ENCODE results near the gene GNA14.
"Not testable (repeated sequence)": the region's sequence is repeated elsewhere in the genome, so short reads cannot be mapped to it uniquely, and the experiment has no call there.

The GNA14 gene

GRCh38 chr9:77648234-77649108 lies at the start of gene GNA14:
Gene GNA14, minus strand, starts transcription at chr9:77648322. Its CDS starts 529 bp downstream, at chr9:77647793.
- DNase-seq (ENCODE audit: low read depth), result no peak

GRCh38 chr9:77697238-77697984 lies 49.3 kb upstream of the GNA14 start:
- DNase-seq (ENCODE audit: low read depth), result no peak

DNA sequence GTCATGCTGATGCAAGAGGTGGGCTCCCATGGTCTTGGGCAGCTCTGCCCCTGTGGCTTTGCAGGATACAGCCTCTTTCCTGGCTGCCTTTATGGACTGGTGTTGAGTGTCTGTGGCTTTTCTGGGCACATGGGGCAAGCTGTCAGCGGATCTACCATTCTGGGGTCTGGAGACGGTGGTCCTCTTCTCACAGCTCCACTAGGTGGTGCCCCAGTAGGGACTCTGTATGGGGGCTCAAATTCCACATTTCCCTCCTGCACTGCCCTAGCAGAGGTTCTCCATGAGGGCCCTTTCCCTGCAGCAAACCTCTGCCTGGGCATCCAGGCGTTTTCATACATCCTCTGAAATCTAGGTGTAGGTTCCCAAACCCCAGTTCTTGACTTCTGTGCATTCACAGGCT lies 42.6 kb upstream of the GNA14 start:
- not testable (repeated sequence) for DNase-seq (ENCODE audit: low read depth)

- not testable (repeated sequence) for DNase-seq (ENCODE audit: low read depth)
These were observed 42.0 kb upstream of the GNA14 start for GRCh38 chr9:77690119-77690518.

DNA sequence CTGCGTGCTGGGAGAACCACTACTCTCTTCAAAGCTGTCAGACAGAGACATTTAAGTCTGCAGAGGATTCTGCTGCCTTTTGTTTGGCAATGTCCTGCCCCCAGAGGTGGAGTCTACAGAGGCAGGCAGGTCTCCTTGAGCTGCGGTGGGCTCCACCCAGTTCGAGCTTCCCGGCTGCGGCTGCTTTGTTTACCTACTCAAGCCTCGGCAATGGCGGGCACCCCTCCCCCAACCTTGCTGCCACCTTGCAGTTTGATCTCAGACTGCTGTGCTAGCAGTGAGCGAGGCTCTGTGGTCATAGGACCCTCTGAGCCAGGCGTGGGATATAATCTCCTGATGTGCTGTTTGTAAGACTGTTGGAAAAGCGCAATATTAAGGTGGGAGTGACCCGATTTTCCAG lies 39.6 kb upstream of the GNA14 start:
- DNase-seq (ENCODE audit: low read depth), result not testable (repeated sequence)

GRCh38 chr9:77680581-77680980 lies 32.5 kb upstream of the GNA14 start:
- DNase-seq (ENCODE audit: low read depth), result no peak

DNA sequence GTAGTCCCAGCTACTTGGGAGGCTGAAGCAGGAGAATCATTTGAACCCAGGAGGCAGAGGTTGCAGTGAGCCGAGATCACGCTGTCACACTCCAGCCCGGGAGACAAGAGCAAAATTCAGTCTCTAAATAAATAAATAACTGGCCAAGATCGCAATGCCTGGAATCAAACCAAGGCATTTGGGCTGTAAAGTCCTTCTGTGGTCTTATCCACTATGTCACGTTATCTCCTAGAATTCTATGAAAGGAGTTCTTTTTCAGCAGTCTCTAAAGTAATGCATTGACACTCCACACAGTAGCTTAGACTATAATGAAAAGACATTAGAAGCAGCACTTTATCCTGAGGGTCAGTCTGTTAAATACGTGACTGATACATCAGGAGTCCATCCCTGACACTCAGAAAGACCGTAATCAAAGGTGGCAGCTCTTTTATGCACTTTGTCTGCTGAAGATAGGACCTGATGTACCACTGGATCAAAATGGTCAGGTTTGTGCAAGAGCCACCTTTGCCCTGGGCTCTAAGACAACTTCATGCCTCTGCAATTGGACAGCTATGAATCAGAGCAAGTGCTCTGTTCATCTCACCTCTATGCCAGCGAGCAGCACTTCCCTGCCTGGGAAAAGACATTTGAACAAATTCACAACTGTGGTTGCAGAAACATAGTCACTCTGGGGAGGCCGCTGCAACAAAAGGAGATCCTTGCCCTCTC lies 31.7 kb upstream of the GNA14 start:
- DNase-seq (ENCODE audit: low read depth), result no peak

DNA sequence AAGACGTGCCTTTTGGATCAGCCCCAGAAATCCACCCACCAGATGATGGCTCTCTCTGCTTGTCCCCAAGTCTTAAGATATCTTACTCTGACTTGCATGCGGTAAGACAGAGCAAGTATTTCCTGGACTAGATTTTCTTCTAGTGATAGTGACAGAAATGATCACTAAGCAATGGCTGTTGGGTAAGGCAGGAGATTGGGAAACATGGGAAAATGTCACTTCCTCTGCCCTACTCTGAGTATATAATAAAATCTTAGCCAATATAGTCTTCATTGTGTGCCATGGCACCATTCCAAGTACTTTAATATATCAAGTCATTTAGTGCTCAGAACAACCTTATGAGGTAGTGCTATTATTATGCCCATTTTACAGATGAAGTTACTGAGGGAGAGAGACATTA lies 31.0 kb upstream of the GNA14 start:
- no peak for DNase-seq (ENCODE audit: low read depth)

DNA sequence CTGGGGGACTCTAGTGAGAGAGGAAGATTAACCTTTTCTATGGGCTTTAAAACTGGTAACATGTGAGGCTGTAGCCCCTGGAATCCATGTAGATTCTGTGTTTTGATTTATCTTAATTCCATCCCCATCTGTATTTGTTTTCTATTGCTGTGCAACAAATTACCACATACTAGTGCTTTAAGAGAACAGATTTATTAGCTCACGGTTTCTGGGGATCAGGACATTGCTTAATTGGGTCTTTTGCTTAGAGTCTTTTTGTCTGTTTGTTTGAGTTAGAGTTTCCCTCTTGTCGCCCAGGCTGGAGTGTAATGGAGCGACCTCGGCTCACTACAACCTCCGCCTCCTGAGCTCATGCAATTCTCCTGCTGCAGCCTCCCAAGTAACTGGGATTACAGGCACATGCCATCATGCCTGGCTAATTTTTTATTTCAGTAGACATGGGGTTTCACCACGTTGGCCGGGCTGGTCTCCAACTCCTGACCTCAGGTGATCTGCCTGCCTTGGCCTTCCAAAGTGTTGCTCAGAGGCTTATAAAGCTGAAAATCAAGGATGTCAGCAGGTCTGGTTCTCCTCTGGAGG lies 29.9 kb upstream of the GNA14 start:
- no peak for DNase-seq (ENCODE audit: low read depth)

DNA sequence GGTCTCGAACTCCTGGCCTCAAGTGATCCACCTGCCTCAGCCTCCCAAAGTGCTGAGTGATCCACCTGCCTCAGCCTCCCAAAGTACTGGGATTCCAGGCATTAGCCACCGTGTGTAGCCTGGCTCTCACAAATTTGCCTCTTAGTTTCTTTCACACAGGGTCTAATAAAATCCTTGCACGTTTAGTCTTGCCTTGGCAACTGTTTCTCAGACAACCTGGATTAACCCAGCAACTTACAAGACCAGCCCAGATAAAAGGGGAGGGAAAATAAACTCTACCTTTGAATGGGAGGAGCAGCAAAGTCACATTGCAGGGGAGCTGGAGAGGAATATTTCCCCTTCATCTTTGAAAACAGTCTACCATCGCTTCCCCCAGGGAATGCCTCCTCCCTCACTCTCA lies 29.3 kb upstream of the GNA14 start:
- DNase-seq (ENCODE audit: low read depth), result no peak

DNA sequence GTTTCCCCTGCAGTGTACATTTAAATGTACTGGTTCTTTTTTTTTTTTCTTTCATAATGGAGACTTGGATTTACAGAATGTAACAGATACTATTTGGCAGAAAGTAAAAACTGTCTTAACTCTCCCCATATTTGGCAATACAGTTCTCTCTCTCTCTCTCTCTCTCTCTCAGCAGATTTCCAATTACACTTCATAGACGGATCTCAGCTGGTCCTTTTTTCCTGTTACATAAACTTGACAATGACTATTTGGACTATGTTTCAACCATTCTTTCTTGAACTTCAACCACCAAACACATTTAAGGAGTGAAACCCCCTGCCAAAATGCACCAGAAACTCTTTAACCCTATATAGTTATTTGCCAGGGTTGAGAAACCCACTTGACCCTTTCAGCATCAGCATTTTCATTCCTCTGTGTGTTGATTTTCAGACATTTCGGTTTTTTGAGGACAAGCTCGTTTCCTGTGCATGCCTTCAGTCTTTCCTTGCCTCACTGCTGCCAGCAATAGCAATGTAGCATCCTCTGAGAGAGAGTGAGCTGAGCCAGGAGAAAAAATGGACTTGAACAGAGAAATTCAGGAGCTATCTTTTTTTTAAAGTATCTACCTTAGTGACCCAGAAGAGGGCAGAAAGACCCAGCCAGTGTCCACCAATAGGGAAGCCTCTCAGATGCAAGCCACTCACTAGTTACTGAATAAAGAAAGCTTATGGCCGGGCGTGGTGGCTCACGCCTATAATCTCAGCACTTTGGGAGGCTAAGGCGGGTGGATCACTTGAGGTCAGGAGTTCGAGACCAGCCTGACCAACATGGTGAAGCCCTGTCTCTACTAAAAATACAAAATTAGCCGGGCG lies 26.0 kb upstream of the GNA14 start:
- DNase-seq (ENCODE audit: low read depth), result no peak

- DNase-seq (ENCODE audit: low read depth), result no peak
These were observed 24.1 kb upstream of the GNA14 start for GRCh38 chr9:77672183-77672582.

DNA sequence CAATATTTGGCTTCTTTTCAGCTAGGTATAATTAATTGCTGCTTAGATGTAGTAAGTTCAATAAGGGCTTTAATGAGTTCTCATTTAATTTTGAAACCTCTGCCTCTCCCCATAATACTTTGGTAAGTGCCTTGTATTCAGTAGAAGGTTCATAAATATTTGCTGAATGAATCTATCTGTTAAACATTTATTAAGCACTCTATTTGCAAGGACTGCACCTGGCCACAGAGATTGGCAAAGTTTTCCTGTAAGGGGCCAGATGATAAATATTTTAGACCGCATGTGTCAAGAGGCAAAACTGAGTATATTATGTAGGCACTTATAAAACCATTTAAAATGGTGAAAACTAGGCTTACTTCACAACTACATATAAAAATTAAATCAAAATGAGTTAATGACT lies 19.0 kb upstream of the GNA14 start:
- DNase-seq (ENCODE audit: low read depth), result no peak

DNA sequence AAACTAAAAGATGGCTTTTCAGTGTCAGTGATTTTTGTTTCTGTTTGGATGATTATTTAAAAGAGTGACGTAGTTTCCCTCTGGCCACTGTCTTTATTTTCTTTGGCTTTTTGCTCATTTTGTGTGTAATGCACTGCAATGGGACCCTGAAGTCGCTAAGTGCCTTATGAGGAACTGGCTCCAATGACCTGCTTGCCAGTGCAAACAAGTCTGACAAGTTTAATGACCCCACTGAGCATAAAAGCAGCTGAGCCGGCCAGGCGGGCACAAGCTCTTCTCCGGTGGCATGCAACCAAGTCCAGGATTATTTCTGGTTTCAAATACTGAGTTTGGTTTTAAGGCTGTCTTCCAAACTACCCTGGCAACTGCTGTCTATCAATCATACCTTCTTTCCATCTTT lies 15.6 kb upstream of the GNA14 start:
- no peak for DNase-seq (ENCODE audit: low read depth)

- DNase-seq (ENCODE audit: low read depth), result no peak
These were observed 13.5 kb upstream of the GNA14 start for GRCh38 chr9:77661566-77662085.

DNA sequence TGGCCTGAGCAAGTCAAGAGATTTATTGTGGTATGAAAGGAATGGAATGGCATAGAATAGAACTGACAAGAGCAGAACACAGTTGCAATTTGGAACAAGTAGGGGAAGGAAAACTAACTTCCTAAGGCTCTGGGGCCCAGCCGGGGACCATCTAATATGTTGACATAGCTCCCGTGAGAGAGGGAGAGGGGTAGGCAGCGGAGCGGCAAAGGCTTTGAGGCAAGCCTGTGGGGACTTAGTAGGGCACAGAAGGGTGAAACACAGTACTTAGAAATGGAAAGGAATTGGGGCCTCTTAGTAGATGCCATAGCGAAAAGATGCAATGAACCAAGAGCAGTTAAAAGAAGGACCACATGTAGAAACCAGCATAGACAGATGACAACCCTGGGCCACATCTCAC lies 11.8 kb upstream of the GNA14 start:
- no peak for DNase-seq (ENCODE audit: low read depth)

DNA sequence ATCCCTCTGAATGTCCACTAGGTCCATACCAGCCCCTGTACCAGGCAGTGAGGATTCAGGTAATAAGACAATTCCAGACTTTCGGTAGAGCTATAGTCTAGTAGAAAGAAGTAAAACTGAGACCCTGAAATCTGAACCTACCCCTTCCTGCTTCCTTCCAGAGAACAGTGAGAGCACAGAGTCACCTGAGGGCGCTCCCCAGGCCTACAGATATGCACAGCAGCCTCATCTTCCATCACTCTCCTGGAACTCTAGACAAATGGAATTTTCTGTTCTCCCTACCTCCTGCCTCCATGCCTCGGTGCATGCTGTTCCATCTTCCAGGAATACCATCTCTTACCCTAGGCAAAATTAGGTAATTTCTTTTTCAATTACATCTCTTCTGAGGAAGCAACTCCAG lies 3.1 kb upstream of the GNA14 start:
- no peak for DNase-seq (ENCODE audit: low read depth)

DNA sequence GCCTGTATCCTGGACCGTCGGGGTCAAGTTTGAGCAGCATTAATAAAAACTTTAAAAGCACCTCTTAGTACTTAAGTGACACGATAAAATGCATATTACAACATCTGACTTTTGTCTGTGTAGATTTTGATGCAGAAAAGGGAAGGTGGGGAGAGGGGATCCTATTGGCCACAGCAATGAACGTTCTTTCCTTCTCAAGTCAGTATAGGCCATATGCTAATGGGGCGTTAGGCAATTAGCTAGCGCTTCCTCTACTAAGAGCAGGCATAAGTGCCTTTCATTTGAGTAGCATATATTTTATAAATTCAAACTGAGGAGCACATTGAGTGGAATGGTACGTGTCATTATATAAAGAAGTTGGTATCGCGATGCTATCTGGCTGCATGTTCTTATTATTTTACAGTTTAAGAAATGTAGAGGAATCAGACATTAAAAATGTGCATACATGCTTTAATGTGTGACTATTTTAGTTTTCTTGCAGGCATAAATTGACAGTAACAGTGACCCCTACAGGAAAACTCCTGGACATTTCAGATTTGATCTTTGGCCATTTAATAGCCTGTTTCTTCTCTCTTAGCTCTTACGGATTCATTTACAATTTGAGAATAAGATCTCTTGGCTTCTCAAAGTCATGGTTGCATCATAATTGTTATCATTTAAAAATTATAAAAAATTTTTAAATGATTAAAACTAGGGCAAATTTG lies 1.1 kb upstream of the GNA14 start:
- no peak for DNase-seq (ENCODE audit: low read depth)

DNA sequence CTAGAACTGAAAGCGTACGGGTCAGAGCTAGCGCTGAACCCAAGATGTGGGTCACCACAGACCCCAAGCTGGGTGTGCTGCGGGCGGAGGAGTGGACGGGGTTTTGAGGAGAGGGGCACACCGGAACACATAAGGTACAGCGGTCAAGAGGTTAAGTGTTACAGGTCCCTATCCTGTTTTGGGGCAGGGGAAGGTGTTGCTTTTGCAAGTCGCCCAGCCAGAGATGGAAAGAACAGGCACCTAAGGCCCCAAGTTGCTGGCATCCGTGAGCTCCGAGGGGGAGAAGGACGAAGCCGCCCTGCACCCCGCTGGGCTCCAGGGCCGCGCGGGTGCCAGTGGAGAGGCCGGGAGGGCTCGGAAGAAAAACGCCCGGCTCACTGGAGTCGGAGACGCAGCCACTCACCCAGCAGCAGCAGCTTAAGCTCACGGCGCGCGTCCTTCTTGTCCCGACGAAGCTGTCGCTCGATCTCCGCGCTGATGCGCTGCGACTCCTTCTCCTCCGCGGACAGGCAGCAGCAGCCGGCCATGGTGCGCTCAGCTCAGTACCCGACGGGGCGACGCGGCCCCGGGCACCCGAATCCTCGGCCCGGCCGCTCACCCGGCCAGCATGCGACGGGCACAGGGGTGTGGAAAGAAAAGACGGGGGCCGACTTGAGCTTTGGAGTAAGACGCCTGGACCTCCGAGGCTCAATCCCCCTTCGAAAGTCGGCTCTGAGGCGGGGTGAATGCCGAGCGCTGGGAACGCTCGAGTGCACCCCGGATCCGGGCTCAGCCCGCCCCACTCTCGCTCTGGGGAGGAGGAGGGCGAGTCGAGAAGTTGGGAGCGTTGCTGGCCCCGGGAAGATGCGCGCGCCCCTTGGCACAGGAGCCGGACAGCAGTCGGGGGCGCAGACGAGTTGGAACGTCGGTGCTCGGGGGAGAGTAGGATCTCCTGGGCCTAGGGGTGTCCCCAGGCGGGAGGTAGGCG lies 572 bp downstream of the GNA14 start:
- DNase-seq (ENCODE audit: low read depth), result no peak

Measured in T-helper 22 cell (primary cell).